Muscle of leg (tissue), 11 donors: ENCODE results near the gene HOXD1. TPM values are rescaled to one million over a fixed set of nuclear protein-coding genes. Genes with fewer than 3 reads are reported as not detected.

ENCODE experiments used
- DNase-seq: peaks from one replicate; pipeline ENCODE4 v3.0.0; 2013
- H3K27ac ChIP-seq: one replicate; pipeline ENCODE4 v1.5.1; 2013; ENCODE audit warnings: mild to moderate bottlenecking, low read length, control low read depth
- H3K27me3 ChIP-seq: one replicate; pipeline ENCODE4 v1.6.1; 2013; ENCODE audit warnings: low read length; ENCODE audit not compliant: control insufficient read depth, insufficient read depth
- H3K36me3 ChIP-seq: one replicate; pipeline ENCODE4 v1.6.1; 2013; ENCODE audit warnings: low read length; ENCODE audit not compliant: control insufficient read depth, insufficient read depth
- H3K4me1 ChIP-seq: one replicate; pipeline ENCODE4 v1.6.1; 2013; ENCODE audit warnings: low read length; ENCODE audit not compliant: control insufficient read depth, insufficient read depth
- H3K4me3 ChIP-seq: one replicate; pipeline ENCODE4 v1.5.1; 2013; ENCODE audit warnings: low read length, control low read depth
- H3K9me3 ChIP-seq: replicated peaks from 2 replicates; pipeline ENCODE4 v1.6.1; 2013; ENCODE audit warnings: low read depth, low read length; ENCODE audit not compliant: control insufficient read depth
- WGBS: methylation state at CpG from one replicate; pipeline ENCODE4 v1.1.5; 2013; ENCODE audit warnings: missing lambda C conversion rate; ENCODE audit not compliant: insufficient coverage; 5-methylcytosine and 5-hydroxymethylcytosine counted together
- polyA plus RNA-seq, 8 donors: library from polyadenylated mRNA; unstranded; fragments of 120-200 nt; gene quantifications; one replicate each; pipeline versions ENCODE4 v1.2.1 to v1.2.3, GENCODE V29; 2013; ENCODE audit warnings: inconsistent platforms in 1 of 8, low replicate concordance in 1 of 8; ENCODE audit not compliant: insufficient read length in 8 of 8, insufficient read depth in 1 of 8
- total RNA-seq: library from RNA; stranded (reverse); fragments of 120-200 nt; gene quantifications from one replicate; pipeline ENCODE4 v1.2.4, GENCODE V29; 2013

Gene HOXD1
- total and polyA plus RNA-seq, 9 donors: 0.57 to 3.3 (median 1.6) TPM

DNA sequence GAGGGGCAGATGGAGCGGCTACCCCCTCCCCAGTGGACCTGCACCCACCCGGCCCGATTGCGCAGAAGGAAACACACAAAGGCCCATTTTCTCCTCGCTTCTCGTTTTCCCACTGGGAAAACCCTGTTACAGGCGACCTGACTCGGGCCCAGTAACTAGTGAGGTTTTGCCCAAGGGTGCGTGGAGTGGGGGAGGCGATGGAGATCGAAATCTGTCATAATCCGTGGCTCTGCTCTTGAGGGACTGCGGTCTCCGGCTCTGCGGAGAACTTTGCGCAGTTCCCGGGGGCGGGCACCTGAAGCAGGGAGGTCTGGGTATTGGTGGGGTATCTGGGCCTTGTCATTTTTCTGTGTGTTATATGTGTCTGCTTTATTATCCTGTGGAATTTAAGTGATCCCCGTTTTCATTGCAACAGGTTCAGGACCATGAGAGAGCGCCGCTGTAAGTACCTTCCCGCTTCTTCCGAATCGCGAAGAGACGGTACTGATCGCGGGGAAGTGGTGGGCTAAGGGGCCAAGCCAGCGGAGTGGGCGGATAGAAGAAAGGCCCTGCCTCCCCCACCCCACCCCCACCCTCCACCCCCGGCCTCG lies 41.2 kb upstream of the HOXD1 start:
- peaks cover 5% of the 10 kb centered on the region for H3K36me3 ChIP-seq
- peaks cover 79% of the 10 kb centered on the region for H3K27me3 ChIP-seq
- H3K9me3 ChIP-seq: no peaks in the 10 kb centered on the region
- no peaks in the 10 kb centered on the region for H3K4me1 ChIP-seq
- DNase-seq: no peak
- no peak overlapping the region for H3K27ac ChIP-seq
- no peak overlapping the region for H3K4me3 ChIP-seq
- WGBS: 72% methylated on average over 12 of the region's 32 CpGs

DNA sequence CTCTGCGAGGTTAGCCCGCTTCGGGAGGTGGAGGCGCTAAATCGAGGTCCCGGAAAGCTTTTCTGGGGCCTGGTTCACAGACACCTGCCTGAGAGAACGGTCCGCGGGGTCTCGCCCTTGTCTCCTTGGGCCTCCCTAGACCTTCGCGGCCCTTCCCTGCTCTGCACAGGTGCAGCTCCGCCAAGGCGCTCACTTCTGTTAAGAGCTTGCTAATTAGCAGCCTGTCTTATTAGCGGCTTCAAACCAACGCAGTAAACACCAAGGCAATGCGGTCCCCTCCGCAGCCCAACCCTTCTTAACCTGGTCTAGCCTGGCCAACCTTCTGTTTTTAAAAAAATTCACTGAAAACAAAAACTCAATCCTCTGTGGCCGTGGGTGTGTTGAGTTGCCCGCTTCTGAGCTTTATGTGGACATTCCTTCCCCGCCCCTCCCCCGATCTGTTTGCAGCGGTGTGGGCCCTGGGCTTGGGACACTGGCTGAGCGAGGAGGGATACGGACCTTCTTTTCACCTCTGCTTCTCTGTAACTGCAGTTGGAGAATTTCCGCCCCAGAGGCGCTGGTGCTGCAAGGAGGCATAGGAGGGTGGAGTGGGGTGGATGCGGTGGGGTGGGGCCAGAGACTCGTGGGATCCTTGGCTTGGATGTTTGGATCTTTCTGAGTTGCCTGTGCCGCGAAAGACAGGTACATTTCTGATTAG lies 40.5 kb upstream of the HOXD1 start:
- DNase-seq: no peak
- Histone ChIP-seq H3K9me3 (no peaks in the 10 kb centered on the region), H3K27ac (no peak overlapping the region), H3K4me3 (no peak overlapping the region), H3K4me1 (no peaks in the 10 kb centered on the region), H3K27me3 (peaks cover 82% of the 10 kb centered on the region), H3K36me3 (peaks cover 10% of the 10 kb centered on the region)
- 54% methylated on average over 25 of the region's 31 CpGs for WGBS

DNA sequence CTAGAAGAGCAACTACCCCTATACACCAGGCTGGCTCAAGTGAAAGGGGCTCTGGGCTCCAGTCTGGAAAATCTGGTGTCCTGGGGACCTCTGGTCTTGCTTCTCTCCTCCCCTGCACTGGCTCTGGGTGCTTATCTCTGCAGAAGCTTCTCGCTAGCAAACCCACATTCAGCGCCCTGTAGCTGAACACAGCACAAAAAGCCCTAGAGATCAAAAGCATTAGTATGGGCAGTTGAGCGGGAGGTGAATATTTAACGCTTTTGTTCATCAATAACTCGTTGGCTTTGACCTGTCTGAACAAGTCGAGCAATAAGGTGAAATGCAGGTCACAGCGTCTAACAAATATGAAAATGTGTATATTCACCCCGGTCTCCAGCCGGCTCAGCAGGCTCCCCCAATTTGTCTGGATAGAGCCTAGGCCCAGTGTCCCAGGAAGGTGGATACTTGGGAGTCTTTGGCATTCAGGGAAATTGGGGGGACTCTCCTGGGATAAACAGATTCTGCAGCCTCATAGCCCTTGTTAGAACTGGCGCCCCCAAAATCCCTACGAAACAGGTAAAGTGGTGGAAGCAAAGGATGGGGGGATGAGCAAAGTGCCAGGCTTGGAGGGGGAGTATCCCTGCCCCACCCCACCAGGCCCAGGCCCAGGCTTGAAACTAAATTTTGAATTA lies 39.6 kb upstream of the HOXD1 start:
- 66% methylated on average over 8 of the region's 11 CpGs for WGBS
- H3K4me3 ChIP-seq: no peak overlapping the region
- H3K36me3 ChIP-seq: peaks cover 18% of the 10 kb centered on the region
- H3K27me3 ChIP-seq: peaks cover 80% of the 10 kb centered on the region
- H3K27ac ChIP-seq: no peak overlapping the region
- H3K4me1 ChIP-seq: no peaks in the 10 kb centered on the region
- no peaks in the 10 kb centered on the region for H3K9me3 ChIP-seq
- DNase-seq: no peak

DNA sequence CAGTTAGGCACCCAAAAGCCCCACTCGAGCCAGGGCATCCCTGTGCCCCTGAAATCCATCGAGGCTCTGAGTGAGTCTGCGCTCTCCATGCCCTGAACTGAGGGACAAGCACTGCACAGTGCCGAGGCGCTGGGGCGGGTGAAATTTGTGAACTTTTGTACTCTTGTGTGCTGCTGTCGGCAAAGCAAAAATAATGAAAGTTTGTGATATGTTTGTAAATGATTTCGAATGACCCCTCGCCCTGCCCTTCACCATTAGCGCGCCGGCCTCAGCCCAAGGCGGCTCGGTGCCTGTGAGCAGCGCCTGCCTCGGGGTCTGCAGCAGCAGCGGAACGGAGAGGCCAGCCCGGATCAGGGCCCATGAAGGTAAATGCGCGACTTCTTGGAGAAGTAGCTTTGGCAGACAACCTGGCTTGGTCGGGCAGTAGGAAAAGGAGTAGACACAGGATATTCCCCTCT lies 39.0 kb upstream of the HOXD1 start:
- Histone ChIP-seq H3K27ac (no peak overlapping the region), H3K4me1 (no peaks in the 10 kb centered on the region), H3K27me3 (peaks cover 81% of the 10 kb centered on the region), H3K4me3 (no peak overlapping the region), H3K9me3 (no peaks in the 10 kb centered on the region), H3K36me3 (peaks cover 19% of the 10 kb centered on the region)
- 68% methylated on average over 19 of the region's 22 CpGs for WGBS
- no peak for DNase-seq

DNA sequence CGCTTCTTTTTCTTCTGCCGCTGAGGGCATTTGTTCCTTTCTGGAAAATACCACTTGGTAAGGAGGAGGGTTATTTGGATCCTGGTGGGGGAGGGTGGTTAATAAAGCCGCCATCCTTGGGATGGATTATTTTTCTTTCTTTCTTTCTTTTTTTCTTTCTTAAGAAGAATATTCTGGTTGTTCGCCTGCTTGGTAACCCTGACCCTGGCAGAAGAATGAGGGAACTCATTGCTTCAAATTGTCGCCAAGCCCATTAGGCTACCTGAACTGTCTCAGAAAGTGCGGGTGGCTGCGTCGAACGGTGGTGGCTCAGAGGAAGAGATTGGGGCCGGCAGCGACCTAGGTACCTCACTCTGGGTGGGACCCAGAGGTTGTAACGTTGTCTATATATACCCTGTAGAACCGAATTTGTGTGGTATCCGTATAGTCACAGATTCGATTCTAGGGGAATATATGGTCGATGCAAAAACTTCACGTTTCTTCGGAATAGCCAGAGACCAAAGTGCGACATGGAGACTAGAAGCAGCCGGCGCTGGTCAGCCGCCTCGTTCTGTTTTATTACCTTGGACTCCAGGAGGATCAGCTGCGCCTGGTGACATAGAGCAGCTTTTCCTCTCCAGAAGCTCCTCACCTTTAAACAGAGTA lies 38.4 kb upstream of the HOXD1 start:
- 67% methylated on average over 14 of the region's 24 CpGs for WGBS

DNA sequence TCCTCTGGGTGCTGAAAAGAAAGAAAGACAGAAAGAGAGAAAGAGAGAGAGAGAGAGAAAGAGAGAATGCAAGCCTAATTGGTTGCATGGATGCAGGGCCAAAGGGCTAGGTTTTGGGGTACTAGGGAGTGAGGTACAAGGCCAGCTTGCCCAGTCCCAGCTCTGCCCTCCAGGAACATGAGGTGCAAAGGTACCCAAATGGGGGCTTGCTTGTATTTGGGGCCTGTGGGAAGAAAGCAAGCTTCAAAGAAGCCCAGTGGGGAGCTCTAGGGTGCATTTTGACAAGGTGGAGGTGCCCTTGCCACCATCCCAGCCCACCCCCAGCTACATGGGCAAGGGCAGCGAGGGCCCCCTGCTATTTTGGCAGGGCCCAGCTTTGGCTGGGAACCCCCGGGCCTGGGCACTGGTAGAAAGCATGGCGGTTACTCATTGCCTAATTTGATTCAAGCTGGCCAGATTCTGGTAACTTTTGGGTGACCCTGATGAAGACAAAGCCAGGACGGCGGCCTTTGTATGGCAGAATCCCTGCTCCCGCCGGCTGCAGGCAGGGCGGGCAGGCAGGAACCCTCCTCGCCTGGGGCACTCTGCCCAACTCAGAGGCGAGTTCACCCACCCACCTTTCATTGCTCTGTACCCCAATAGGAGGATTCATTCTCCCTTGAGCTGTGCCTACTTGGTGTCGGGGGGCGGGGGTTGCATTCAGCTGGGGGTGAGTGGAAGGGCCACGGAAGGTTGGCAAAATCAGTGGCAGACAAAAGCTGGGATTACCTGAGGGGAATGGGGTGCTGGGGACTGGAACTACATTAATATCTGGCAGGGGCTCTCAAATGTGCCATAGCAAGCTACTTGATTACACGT lies 37.7 kb upstream of the HOXD1 start:
- Histone ChIP-seq H3K36me3 (peaks cover 20% of the 10 kb centered on the region), H3K27ac (no peak overlapping the region), H3K4me1 (no peaks in the 10 kb centered on the region), H3K27me3 (peaks cover 83% of the 10 kb centered on the region), H3K9me3 (no peaks in the 10 kb centered on the region), H3K4me3 (no peak overlapping the region)
- 85% methylated on average over 6 of the region's 14 CpGs for WGBS
- no peak for DNase-seq

More for the DNA sequence above, 38.4 kb upstream of the HOXD1 start:
- H3K4me3 ChIP-seq: no peak overlapping the region
- no peak overlapping the region for H3K27ac ChIP-seq
- H3K9me3 ChIP-seq: no peaks in the 10 kb centered on the region
- peaks cover 82% of the 10 kb centered on the region for H3K27me3 ChIP-seq
- H3K36me3 ChIP-seq: peaks cover 20% of the 10 kb centered on the region
- H3K4me1 ChIP-seq: no peaks in the 10 kb centered on the region
- no peak for DNase-seq

DNA sequence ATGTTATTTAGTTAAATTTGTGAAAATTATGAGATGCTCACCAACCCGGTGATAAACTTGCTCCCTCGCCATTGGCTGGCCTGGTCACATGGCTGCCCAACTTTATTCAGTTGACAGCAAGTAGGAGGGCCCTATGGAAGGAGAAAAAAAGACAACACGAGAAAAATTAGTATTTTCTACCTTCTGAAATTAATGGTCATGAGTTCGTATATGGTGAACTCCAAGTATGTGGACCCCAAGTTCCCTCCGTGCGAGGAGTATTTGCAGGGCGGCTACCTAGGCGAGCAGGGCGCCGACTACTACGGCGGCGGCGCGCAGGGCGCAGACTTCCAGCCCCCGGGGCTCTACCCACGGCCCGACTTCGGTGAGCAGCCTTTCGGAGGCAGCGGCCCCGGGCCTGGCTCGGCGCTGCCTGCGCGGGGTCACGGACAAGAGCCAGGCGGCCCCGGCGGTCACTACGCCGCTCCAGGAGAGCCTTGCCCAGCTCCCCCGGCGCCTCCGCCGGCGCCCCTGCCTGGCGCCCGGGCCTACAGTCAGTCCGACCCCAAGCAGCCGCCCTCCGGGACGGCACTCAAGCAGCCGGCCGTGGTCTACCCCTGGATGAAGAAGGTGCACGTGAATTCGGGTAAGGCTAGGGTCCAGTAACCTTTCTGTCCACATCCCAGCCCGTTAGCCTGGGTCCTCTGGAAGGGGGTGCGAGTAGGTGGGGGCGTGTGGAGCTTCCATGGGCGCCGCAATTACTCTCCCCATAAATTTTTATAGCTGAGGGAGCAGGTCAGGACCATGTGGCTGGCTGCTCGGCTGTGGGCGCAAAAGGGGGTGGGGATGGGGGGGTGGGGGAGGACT lies 36.8 kb upstream of the HOXD1 start, which contains the start of gene HOXD4:
TSS of gene HOXD4 (plus strand) at position 109 of the 846 bp plus-strand sequence. CDS start at position 193, 84 bp downstream.
- Histone ChIP-seq H3K4me3 (no peak within 1 kb of the TSS), H3K36me3 (peaks cover 20% of the 10 kb centered on the region), H3K9me3 (no peaks in the 10 kb centered on the region), H3K27ac (no peak within 1 kb of the TSS), H3K27me3 (peaks cover 85% of the 10 kb centered on the region), H3K4me1 (peaks cover 4% of the 10 kb centered on the region)
- WGBS: 47% methylated on average over 45 of the region's 55 CpGs
- DNase-seq: no peak

DNA sequence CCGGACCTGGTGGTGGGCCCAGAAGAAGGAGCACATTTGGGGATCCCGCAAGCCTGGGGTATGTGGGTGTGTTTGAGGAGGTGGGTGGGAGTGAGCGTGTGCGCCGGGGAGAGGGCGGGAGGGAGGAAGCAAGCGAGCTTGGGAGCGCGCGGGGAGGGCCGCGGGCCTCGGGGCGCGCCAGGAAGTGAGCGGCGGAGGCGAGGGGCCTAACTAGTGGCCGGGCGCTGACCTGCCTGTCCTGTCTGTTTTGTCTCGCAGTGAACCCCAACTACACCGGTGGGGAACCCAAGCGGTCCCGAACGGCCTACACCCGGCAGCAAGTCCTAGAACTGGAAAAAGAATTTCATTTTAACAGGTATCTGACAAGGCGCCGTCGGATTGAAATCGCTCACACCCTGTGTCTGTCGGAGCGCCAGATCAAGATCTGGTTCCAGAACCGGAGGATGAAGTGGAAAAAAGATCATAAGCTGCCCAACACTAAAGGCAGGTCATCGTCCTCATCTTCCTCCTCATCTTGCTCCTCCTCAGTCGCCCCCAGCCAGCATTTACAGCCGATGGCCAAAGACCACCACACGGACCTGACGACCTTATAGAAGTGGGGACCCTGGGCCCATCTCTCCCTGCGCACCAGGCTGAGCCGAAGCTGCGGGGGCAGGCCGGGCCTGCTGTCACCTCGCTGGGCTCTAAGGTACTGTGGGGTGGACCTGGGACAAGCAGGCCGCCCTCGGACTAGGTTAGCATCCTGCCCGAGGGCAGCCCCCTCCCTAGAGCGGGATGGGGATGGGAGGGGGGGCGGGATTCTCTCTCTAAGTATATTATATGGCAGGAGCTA lies 35.9 kb upstream of the HOXD1 start:
- peaks cover 20% of the 10 kb centered on the region for H3K36me3 ChIP-seq
- no peak for DNase-seq
- H3K4me3 ChIP-seq: no peak overlapping the region
- H3K4me1 ChIP-seq: peaks cover 10% of the 10 kb centered on the region
- H3K9me3 ChIP-seq: no peaks in the 10 kb centered on the region
- H3K27ac ChIP-seq: no peak overlapping the region
- peaks cover 85% of the 10 kb centered on the region for H3K27me3 ChIP-seq
- 61% methylated on average over 36 of the region's 48 CpGs for WGBS
